T-helper 17 cell (primary cell): ENCODE results near the gene NLRC5. TPM values are rescaled to one million over a fixed set of nuclear protein-coding genes. Genes with fewer than 3 reads are reported as not detected.
"Not testable (repeated sequence)": the region's sequence is repeated elsewhere in the genome, so short reads cannot be mapped to it uniquely, and the experiment has no call there.

ENCODE experiments used
- ATAC-seq: fragments of 150-1000 bp; cut with Tn5 transposase; 2 replicates; pipeline ENCODE4 v1.10.0; 2021; ENCODE audit warnings: mild to moderate bottlenecking, moderate library complexity
- DNase-seq, 3 donors: peaks; one replicate each; pipeline versions ENCODE4 v3.0.0 to v3.0.0-alpha.2; 2020 to 2021
- H3K9me3 ChIP-seq: one replicate; pipeline ENCODE4 v1.7.0; 2013; ENCODE audit warnings: low read length, mild to moderate bottlenecking; ENCODE audit not compliant: control insufficient read depth, poor library complexity, severe bottlenecking
- H3K27ac Mint-ChIP-seq: one replicate; pipeline ENCODE4 v1.8.0; 2022; ENCODE audit warnings: mild to moderate bottlenecking, moderate library complexity, mixed read lengths
- H3K27me3 Mint-ChIP-seq: one replicate; pipeline ENCODE4 v1.8.0; 2022; ENCODE audit warnings: mixed read lengths
- H3K36me3 Mint-ChIP-seq: one replicate; pipeline ENCODE4 v1.8.0; 2022; ENCODE audit warnings: low read depth, mixed read lengths
- H3K4me1 Mint-ChIP-seq: one replicate; pipeline ENCODE4 v1.8.0; 2022; ENCODE audit warnings: mild to moderate bottlenecking, mixed read lengths
- H3K4me3 Mint-ChIP-seq: one replicate; pipeline ENCODE4 v1.8.0; 2022; ENCODE audit warnings: mild to moderate bottlenecking, moderate library complexity, mixed read lengths
- total RNA-seq, 4 donors: library from RNA in 2 of 4; stranded (reverse) in 2 of 4; gene quantifications; one replicate each; pipeline ENCODE4 v1.2.3 and lab custom pipeline; 2022 to 2026

The NLRC5 gene
- total RNA-seq, 2 donors from 2014 or later = 381 to 578 TPM

GRCh38 chr16:57069053-57069452 lies 79.7 kb downstream of the NLRC5 start:
- H3K4me1 Mint-ChIP-seq = peaks cover 24% of the 10 kb centered on the region
- H3K36me3 Mint-ChIP-seq = peaks cover 17% of the 10 kb centered on the region
- H3K27me3 Mint-ChIP-seq = no peaks in the 10 kb centered on the region
- peak overlapping the region; percentile 83 for H3K27ac Mint-ChIP-seq
- H3K9me3 ChIP-seq = no peaks in the 10 kb centered on the region
- ATAC-seq (no peak), DNase-seq (no peak)
- H3K4me3 Mint-ChIP-seq = no peak overlapping the region

GRCh38 chr16:57069635-57070370 lies 80.4 kb downstream of the NLRC5 start:
- Mint-ChIP-seq H3K4me3 (no peak overlapping the region), H3K4me1 (peaks cover 24% of the 10 kb centered on the region), H3K27ac (peak overlapping the region; percentile 83), H3K27me3 (no peaks in the 10 kb centered on the region), H3K36me3 (peaks cover 17% of the 10 kb centered on the region)
- peak; percentile 16 for ATAC-seq
- DNase-seq = no peak
- H3K9me3 ChIP-seq = no peaks in the 10 kb centered on the region

- Mint-ChIP-seq H3K27me3 (no peaks in the 10 kb centered on the region), H3K36me3 (peaks cover 17% of the 10 kb centered on the region), H3K27ac (peak overlapping the region; percentile 83), H3K4me3 (no peak overlapping the region), H3K4me1 (peaks cover 24% of the 10 kb centered on the region)
- ATAC-seq = no peak
- DNase-seq = no peak
- no peaks in the 10 kb centered on the region for H3K9me3 ChIP-seq
Measured at GRCh38 chr16:57070424-57070823, 81.1 kb downstream of the NLRC5 start.

GRCh38 chr16:57071081-57071732 lies 81.8 kb downstream of the NLRC5 start:
- H3K4me1 Mint-ChIP-seq = peaks cover 24% of the 10 kb centered on the region
- peak overlapping the region; percentile 51 for H3K27ac Mint-ChIP-seq
- H3K4me3 Mint-ChIP-seq, H3K27me3 Mint-ChIP-seq, H3K9me3 ChIP-seq, ATAC-seq, DNase-seq: not testable (repeated sequence)
- H3K36me3 Mint-ChIP-seq = peaks cover 17% of the 10 kb centered on the region

- H3K4me3 Mint-ChIP-seq = no peak overlapping the region
- DNase-seq (no peak), ATAC-seq (no peak)
- H3K27me3 Mint-ChIP-seq = no peaks in the 10 kb centered on the region
- H3K9me3 ChIP-seq = no peaks in the 10 kb centered on the region
- H3K4me1 Mint-ChIP-seq = peaks cover 23% of the 10 kb centered on the region
- peak overlapping the region; percentile 51 for H3K27ac Mint-ChIP-seq
- peaks cover 15% of the 10 kb centered on the region for H3K36me3 Mint-ChIP-seq
Measured at GRCh38 chr16:57071831-57072582, 82.7 kb downstream of the NLRC5 start.

GRCh38 chr16:57072616-57073275 lies 83.4 kb downstream of the NLRC5 start:
- peaks cover 22% of the 10 kb centered on the region for H3K4me1 Mint-ChIP-seq
- no peak overlapping the region for H3K4me3 Mint-ChIP-seq
- peak overlapping the region; percentile 83 for H3K27ac Mint-ChIP-seq
- no peaks in the 10 kb centered on the region for H3K9me3 ChIP-seq
- H3K27me3 Mint-ChIP-seq = no peaks in the 10 kb centered on the region
- DNase-seq (no peak), ATAC-seq (no peak)
- peaks cover 15% of the 10 kb centered on the region for H3K36me3 Mint-ChIP-seq

- ATAC-seq (no peak), DNase-seq (no peak)
- H3K9me3 ChIP-seq = no peaks in the 10 kb centered on the region
- Mint-ChIP-seq H3K36me3 (peaks cover 5% of the 10 kb centered on the region), H3K4me3 (no peak overlapping the region), H3K4me1 (peaks cover 2% of the 10 kb centered on the region), H3K27ac (no peak overlapping the region), H3K27me3 (no peaks in the 10 kb centered on the region)
Measured at GRCh38 chr16:57077714-57078113, 88.4 kb downstream of the NLRC5 start.

GRCh38 chr16:57081744-57082143 lies 92.4 kb downstream of the NLRC5 start:
- DNase-seq = no peak
- H3K9me3 ChIP-seq = no peaks in the 10 kb centered on the region
- ATAC-seq = no peak
- Mint-ChIP-seq H3K27me3 (no peaks in the 10 kb centered on the region), H3K27ac (no peak overlapping the region), H3K4me1 (peaks cover 13% of the 10 kb centered on the region), H3K36me3 (peaks cover 3% of the 10 kb centered on the region), H3K4me3 (no peak overlapping the region)

GRCh38 chr16:57082664-57083063 lies 93.3 kb downstream of the NLRC5 start:
- H3K9me3 ChIP-seq = no peaks in the 10 kb centered on the region
- DNase-seq (no peak), ATAC-seq (no peak)
- peaks cover 13% of the 10 kb centered on the region for H3K4me1 Mint-ChIP-seq
- H3K4me3 Mint-ChIP-seq = no peak overlapping the region
- H3K27me3 Mint-ChIP-seq = no peaks in the 10 kb centered on the region
- peaks cover 3% of the 10 kb centered on the region for H3K36me3 Mint-ChIP-seq
- H3K27ac Mint-ChIP-seq = no peak overlapping the region

GRCh38 chr16:57083485-57084126 lies 94.2 kb downstream of the NLRC5 start:
- H3K4me3 Mint-ChIP-seq = no peak overlapping the region
- H3K27ac Mint-ChIP-seq = peak overlapping the region; percentile 73
- DNase-seq (no peak), ATAC-seq (peak; percentile 22)
- H3K9me3 ChIP-seq = no peaks in the 10 kb centered on the region
- peaks cover 3% of the 10 kb centered on the region for H3K36me3 Mint-ChIP-seq
- H3K27me3 Mint-ChIP-seq = no peaks in the 10 kb centered on the region
- H3K4me1 Mint-ChIP-seq = peaks cover 13% of the 10 kb centered on the region

GRCh38 chr16:57084257-57084770 lies 95.0 kb downstream of the NLRC5 start:
- Mint-ChIP-seq H3K27me3 (no peaks in the 10 kb centered on the region), H3K36me3 (peaks cover 3% of the 10 kb centered on the region), H3K27ac (peak overlapping the region; percentile 73), H3K4me1 (peaks cover 13% of the 10 kb centered on the region), H3K4me3 (peak overlapping the region; percentile 43)
- peak; percentile 94 for ATAC-seq
- DNase-seq = peak; percentile 46 to 62 (median 57)
- no peaks in the 10 kb centered on the region for H3K9me3 ChIP-seq

GRCh38 chr16:57084996-57085395 lies 95.6 kb downstream of the NLRC5 start:
- H3K27ac Mint-ChIP-seq = peak overlapping the region; percentile 73
- no peak for ATAC-seq

More at GRCh38 chr16:57084996-57085395, 95.6 kb downstream of the NLRC5 start:
- no peak for DNase-seq
- Mint-ChIP-seq H3K36me3 (no peaks in the 10 kb centered on the region), H3K4me3 (no peak overlapping the region), H3K4me1 (peaks cover 13% of the 10 kb centered on the region), H3K27me3 (no peaks in the 10 kb centered on the region)
- no peaks in the 10 kb centered on the region for H3K9me3 ChIP-seq
